Glomerular endothelial cell (primary cell): ENCODE data around the gene ZNF675. TPM values are rescaled to one million over a fixed set of nuclear protein-coding genes. Genes with fewer than 3 reads are reported as not detected.
A peak's percentile ranks its signal among the peaks of the same experiment; 100 is the strongest.
"Not testable (repeated sequence)": the region's sequence is repeated elsewhere in the genome, so short reads cannot be mapped to it uniquely, and the experiment has no call there.

ENCODE experiments used
- DNase-seq: peaks from one replicate; pipeline ENCODE4 v3.0.0-alpha.2; 2011; ENCODE audit warnings: low read depth, low spot score; ENCODE audit errors: extremely low read depth
- total RNA-seq: library from RNA; depleted of rRNA; stranded (reverse); fragments of >200 nt; gene quantifications from 2 replicates; pipeline ENCODE4 v1.2.3, GENCODE V29; 2015

The ZNF675 gene
- 4.3 and 6.0 TPM in 2 replicates for total RNA-seq

DNA sequence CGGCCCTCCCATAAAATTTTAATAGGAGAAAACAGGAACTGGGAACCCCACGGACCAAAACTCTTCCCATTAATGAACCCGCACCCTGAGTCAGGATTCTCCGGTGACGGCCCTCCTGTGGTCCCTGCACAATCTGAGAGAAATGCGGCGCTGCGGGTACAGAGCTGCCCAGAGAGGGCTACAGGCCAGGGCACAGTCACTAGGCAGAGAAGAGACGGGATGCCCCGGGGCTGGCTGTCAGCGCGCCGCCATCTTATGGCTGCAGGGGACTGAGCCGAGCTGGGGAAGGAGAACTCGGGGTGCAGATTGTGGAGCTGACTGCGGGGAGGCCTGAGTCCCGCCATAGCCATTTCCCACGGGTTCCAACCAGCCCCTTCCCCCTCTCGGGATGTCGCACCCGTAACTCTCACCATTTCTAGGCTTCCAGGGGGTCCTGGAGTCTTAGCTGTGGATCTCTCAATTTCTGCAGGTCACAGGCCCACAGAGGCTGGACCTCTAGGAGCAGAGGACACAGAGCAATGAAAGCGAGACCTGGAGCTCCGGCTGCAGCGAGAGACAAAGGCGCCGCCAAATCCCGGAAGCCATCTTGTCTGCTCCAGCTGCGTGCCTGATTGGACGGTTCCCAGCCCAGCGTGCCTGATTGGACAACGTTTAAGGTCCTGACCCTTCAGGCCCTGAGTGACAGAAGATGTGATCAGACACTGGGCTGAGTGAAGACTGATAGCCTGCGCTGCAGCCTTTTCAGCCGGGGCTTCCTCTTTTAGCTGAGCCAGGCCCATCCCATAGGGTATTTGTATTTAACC lies at the start of gene ZNF675:
ZNF675 (minus strand) TSS at position 592 of the 803 bp plus-strand sequence; CDS start at position 413, 179 bp downstream.
- peak; percentile 57 for DNase-seq

- DNase-seq: not testable (repeated sequence)
Observed at GRCh38 chr19:23730729-23731465, 43.9 kb upstream of the ZNF675 start.

- DNase-seq: not testable (repeated sequence)
Observed at GRCh38 chr19:23724161-23724560, 37.1 kb upstream of the ZNF675 start.

- DNase-seq: no peak
Observed at GRCh38 chr19:23718802-23719201, 31.8 kb upstream of the ZNF675 start.

DNA sequence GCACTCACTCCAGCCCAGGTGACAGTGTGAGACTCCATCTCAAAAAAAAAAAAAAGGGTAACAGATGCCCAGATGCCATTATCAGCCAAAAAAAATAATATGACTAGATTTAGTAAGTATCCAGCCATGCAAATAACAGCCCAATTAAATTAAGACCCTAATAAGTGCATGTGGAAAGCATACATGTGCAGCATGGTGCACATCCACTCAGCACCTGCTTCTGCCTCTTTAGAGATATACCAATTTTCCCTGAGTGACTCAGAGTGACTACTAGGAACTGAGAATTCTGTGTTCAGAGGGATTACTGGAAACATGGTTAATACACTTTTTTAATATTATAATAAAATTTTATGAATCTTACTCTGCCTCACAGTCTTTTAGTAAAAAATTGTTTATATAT lies 29.8 kb upstream of the ZNF675 start:
- no peak for DNase-seq

DNA sequence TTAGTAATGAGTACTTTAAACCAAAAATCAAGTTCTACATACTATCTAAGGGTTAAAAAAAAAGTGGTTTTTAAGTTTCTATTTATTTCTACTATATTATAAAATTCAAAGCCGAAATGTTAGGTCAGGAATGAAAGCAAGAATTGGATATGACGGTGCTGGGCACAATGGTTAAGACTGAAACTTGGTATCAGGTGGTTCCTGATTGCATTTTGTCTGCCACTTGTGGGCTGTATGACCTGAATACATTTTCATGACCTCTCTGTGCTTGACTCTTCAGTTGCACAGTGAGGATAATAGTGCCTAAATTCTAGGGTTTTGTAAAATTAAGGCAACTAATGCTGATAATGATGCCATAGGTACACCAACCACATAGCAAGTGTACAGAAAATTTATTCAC lies 22.3 kb upstream of the ZNF675 start:
- DNase-seq: no peak

GRCh38 chr19:23706657-23707056 lies 19.6 kb upstream of the ZNF675 start:
- DNase-seq: no peak

GRCh38 chr19:23699521-23699860 lies 12.5 kb upstream of the ZNF675 start:
- DNase-seq: no peak

DNA sequence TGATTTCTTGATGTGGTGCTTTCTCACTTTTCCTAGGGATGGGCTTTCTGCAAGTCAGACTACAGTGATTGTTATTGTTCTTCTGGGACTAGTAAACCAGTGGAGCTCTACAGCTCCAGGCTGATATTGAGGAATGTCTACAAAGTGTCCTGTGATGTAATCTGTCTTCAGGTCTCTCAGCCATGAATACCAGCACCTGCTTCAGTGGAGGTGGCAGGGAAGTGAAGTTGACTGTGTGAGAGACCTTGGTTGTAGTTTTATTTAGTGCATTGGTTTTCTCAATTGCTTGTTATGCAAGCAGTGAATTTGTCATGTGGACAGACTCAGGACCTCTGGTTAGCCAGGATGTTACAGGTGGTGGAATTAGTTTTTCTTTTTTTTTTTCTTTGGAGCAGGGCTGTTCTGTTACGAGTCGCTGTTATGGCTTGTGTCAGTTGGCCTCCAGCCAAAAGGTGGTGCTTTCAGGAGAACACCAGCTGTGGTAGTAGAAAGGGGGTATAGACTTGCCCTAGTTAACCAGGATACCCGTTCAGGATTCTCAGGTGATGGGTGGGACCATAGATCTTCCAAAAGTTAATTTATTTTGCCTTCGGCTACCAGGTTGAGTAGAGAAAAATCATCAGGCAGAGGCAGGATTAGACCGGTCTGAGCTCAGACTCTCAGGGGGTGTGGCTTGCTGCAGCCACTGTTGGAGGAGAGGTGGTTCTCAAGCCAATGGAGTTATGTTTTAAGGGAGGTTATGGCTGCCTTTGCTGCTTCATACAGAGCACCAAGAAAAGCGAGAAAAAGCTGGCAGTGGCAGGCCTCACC lies 11.9 kb upstream of the ZNF675 start:
- DNase-seq: no peak

GRCh38 chr19:23692937-23693336 lies 5.9 kb upstream of the ZNF675 start:
- DNase-seq: not testable (repeated sequence)

- DNase-seq: no peak
Observed at GRCh38 chr19:23673132-23673531, 13.9 kb downstream of the ZNF675 start.

- not testable (repeated sequence) for DNase-seq
Observed at GRCh38 chr19:23668606-23669005, 18.4 kb downstream of the ZNF675 start.

GRCh38 chr19:23665651-23666410 lies 21.2 kb downstream of the ZNF675 start:
- no peak for DNase-seq

- DNase-seq: not testable (repeated sequence)
Observed at GRCh38 chr19:23649817-23650216, 37.2 kb downstream of the ZNF675 start.

Other genes starting within 250 kb of the ZNF675 start
- gene ZNF681, start 71.7 kb upstream of the ZNF675 start, total RNA-seq: 1.2 and 1.6 TPM in 2 replicates
- 0.76 and 0.92 TPM in 2 replicates for gene ZNF726, start 227.7 kb upstream of the ZNF675 start, total RNA-seq